ENCODE measurements around the gene RALGDS. TPM values are rescaled to one million over a fixed set of nuclear protein-coding genes. Genes with fewer than 3 reads are reported as not detected.

The RALGDS gene
- total and polyA plus RNA-seq, 2 of the 4 experiments (the other 2 are of a cell fraction) = 13.1 to 36.9 TPM

DNA sequence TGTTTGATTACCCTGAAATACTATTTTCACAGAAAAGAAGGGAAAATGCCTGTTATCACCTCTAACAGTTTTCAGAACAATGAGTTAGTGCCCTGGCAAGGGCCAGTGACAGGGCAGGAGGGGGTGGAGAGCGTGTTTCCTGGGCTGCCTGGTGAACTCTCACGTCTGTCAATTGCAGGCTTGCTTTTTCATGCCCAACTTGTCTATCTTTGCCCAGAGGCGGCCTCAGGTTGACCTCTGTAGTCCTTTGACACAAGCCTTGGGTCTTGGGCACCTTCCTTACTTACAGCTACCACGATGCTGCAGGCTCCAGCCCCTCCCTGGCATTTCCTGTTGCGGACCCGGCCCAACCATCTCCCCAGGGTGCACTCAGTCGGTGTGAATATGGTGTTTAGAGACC is 61.4 kb downstream of the RALGDS start:
- Histone ChIP-seq H3K4me2 (ENCODE audit: low read depth, low read length) (no peak overlapping the region), H4K8ac (ENCODE audit: low read depth in 2 of 2, low read length in 2 of 2) (no peak overlapping the region), H4K5ac (ENCODE audit: low read depth, low read length) (no peak overlapping the region), H2BK20ac (ENCODE audit: low read depth, low read length) (no peak overlapping the region), H2BK5ac (ENCODE audit: low read depth, low read length, poor library complexity, severe bottlenecking) (no peak overlapping the region), H2BK15ac (ENCODE audit: low read depth, low read length) (no peak overlapping the region), H3K14ac (replicated peaks; ENCODE audit: low read depth, low read length) (no peak overlapping the region), H3K27me3 (ENCODE audit: control insufficient read depth, insufficient read depth, low read length) (no peaks in the 10 kb centered on the region), H3K56ac (ENCODE audit: extremely low read depth, insufficient read depth, low read length) (no peak overlapping the region), H2AFZ (replicated peaks; ENCODE audit: low read length, poor library complexity) (no peak overlapping the region), H4K20me1 (ENCODE audit: insufficient read depth, low read length) (no peaks in the 10 kb centered on the region; the same call in 1 of the 2 replicates), H3K18ac (ENCODE audit: low read depth, low read length) (no peak overlapping the region), H3K4ac (ENCODE audit: low read depth, low read length) (no peak overlapping the region), H3K23ac (ENCODE audit: low read depth, low read length) (no peak overlapping the region), H3K36me3 (ENCODE audit: control insufficient read depth, insufficient read depth, low read length) (peaks cover 32% of the 10 kb centered on the region), H3K9me1 (ENCODE audit: insufficient read depth, low read length) (0 out of 2 replicates have a peak, but pooled peaks cover 3% of the 10 kb centered on the region), H3K79me1 (ENCODE audit: low read depth in 1 of 2, low read length in 2 of 2) (no peaks in the 10 kb centered on the region), H3K4me1 (ENCODE audit: control insufficient read depth, insufficient read depth, low read length) (peaks cover 3% of the 10 kb centered on the region; the same call in 1 of the 2 replicates), H2BK120ac (ENCODE audit: low read depth, low read length) (no peak overlapping the region), H4K91ac (ENCODE audit: insufficient read depth, low read depth, low read length) (no peak overlapping the region), H3K4me3 (ENCODE audit: insufficient read depth, low read depth, low read length) (no peak overlapping the region), H2AK5ac (ENCODE audit: low read depth, low read length) (no peak overlapping the region), H3K9ac (ENCODE audit: low read depth, low read length) (no peak overlapping the region), H3K27ac (ENCODE audit: insufficient read depth, low read length) (no peak overlapping the region), H2AK9ac (replicated peaks; ENCODE audit: low read depth, low read length, poor library complexity) (no peak overlapping the region), H3K9me3 (ENCODE audit: control insufficient read depth, insufficient read depth, low read length) (no peaks in the 10 kb centered on the region)
- no CpG with 5 or more reads among the region's 7 CpGs for WGBS, 2 experiments (ENCODE audit: extremely low coverage in 2 of 2, insufficient read length in 1 of 2)
- TF ChIP-seq FOS (IDR thresholded peaks at IDR 0.05; ENCODE audit: low read depth, low read length) (no peak), RFX5 (IDR thresholded peaks at IDR 0.05; ENCODE audit: low read depth, low read length) (no peak), RCOR1 (IDR thresholded peaks at IDR 0.05; ENCODE audit: insufficient replicate concordance, low read length) (no peak), MAFK (IDR thresholded peaks at IDR 0.05; ENCODE audit: low read depth, low read length) (no peak), CEBPB (IDR thresholded peaks at IDR 0.05; ENCODE audit: low read depth, low read length) (no peak), MXI1 (IDR thresholded peaks at IDR 0.05; ENCODE audit: borderline replicate concordance, low read depth, low read length) (no peak), CHD1 (IDR thresholded peaks at IDR 0.05; ENCODE audit: low read depth, low read length) (no peak), POLR2A (IDR thresholded peaks at IDR 0.05; ENCODE audit: low read depth, low read length) (no peak), RAD21 (IDR thresholded peaks at IDR 0.05; ENCODE audit: low read length) (no peak), MAZ (IDR thresholded peaks at IDR 0.05; ENCODE audit: borderline replicate concordance, low read depth, low read length) (no peak)
- TF ChIP-seq, protein P1, sequence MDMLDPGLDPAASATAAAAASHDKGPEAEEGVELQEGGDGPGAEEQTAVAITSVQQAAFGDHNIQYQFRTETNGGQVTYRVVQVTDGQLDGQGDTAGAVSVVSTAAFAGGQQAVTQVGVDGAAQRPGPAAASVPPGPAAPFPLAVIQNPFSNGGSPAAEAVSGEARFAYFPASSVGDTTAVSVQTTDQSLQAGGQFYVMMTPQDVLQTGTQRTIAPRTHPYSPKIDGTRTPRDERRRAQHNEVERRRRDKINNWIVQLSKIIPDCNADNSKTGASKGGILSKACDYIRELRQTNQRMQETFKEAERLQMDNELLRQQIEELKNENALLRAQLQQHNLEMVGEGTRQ (IDR thresholded peaks at IDR 0.05; ENCODE audit: low read depth, low read length) = no peak
- TF ChIP-seq, protein P2, sequence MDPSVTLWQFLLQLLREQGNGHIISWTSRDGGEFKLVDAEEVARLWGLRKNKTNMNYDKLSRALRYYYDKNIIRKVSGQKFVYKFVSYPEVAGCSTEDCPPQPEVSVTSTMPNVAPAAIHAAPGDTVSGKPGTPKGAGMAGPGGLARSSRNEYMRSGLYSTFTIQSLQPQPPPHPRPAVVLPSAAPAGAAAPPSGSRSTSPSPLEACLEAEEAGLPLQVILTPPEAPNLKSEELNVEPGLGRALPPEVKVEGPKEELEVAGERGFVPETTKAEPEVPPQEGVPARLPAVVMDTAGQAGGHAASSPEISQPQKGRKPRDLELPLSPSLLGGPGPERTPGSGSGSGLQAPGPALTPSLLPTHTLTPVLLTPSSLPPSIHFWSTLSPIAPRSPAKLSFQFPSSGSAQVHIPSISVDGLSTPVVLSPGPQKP (IDR thresholded peaks at IDR 0.05; ENCODE audit: borderline replicate concordance, low read depth, low read length) = no peak
- TF ChIP-seq, protein P3, sequence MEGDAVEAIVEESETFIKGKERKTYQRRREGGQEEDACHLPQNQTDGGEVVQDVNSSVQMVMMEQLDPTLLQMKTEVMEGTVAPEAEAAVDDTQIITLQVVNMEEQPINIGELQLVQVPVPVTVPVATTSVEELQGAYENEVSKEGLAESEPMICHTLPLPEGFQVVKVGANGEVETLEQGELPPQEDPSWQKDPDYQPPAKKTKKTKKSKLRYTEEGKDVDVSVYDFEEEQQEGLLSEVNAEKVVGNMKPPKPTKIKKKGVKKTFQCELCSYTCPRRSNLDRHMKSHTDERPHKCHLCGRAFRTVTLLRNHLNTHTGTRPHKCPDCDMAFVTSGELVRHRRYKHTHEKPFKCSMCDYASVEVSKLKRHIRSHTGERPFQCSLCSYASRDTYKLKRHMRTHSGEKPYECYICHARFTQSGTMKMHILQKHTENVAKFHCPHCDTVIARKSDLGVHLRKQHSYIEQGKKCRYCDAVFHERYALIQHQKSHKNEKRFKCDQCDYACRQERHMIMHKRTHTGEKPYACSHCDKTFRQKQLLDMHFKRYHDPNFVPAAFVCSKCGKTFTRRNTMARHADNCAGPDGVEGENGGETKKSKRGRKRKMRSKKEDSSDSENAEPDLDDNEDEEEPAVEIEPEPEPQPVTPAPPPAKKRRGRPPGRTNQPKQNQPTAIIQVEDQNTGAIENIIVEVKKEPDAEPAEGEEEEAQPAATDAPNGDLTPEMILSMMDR (conservative IDR thresholded peaks at IDR 0.05; ENCODE audit: low read depth, low read length) = no peak
- dilution Hi-C loops (cut with HindIII; ENCODE audit: low sequenced_read_pairs, unreplicated experiment) = no loop called here
- ChIA-PET POLR2A (ENCODE audit: unreplicated experiment) (no interaction called here), CTCF (interaction anchor here (0.7 kb wide), 1 partner anchor 84 kb away, joined by 3 read pairs; no protein-coding TSS in a partner anchor)
- no peak for ATAC-seq (ENCODE audit: low read depth)
- in situ Hi-C loops (cut with MboI; ENCODE audit: low sequenced_read_pairs) = no loop called here
- no peak for DNase-seq
- intact Hi-C loops (cut with micrococcal nuclease) = no loop called here
- no TSS peak for BruUV-seq (replicated peaks)

Measured in IMR-90 (cell line).